HCT116 (cell line): ENCODE measurements around the gene PRCC.
"Not testable (repeated sequence)": the region's sequence is repeated elsewhere in the genome, so short reads cannot be mapped to it uniquely, and the experiment has no call there.

Experiments
- CTCF ChIP-seq, 3 experiments: fragments of 200-600 bp in 1 of 3; sonication (generic) in 1 of 3; IDR thresholded peaks in 2 of 3; conservative IDR thresholded peaks in 1 of 3; 2 replicates each; pipeline ENCODE4 v1.5.1; 2012 to 2017; ENCODE audit warnings: low read depth in 2 of 3, low read length in 2 of 3, antibody characterized with exemption in 1 of 3, borderline replicate concordance in 1 of 3, control low read depth in 1 of 3, mild to moderate bottlenecking in 1 of 3, mixed read lengths in 1 of 3, mixed run types in 1 of 3, moderate library complexity in 1 of 3; ENCODE audit not compliant: insufficient read depth in 1 of 3
- POLR2AphosphoS5 ChIP-seq: IDR thresholded peaks from 2 replicates; pipeline ENCODE4 v1.6.1; 2011; ENCODE audit warnings: mild to moderate bottlenecking, low read depth, low read length, moderate library complexity
- RAD21 ChIP-seq: IDR thresholded peaks from 2 replicates; pipeline ENCODE4 v1.6.1; 2012; ENCODE audit warnings: low read depth, mild to moderate bottlenecking

GRCh38 chr1:156757572-156758253 lies 9.6 kb upstream of the PRCC start:
- not testable (repeated sequence) for TF ChIP-seq RAD21; CTCF (IDR thresholded peaks at IDR 0.05 in 2 of 3, conservative IDR thresholded peaks at IDR 0.05 in 1 of 3; ENCODE audit: borderline replicate concordance in 1 of 3, insufficient read depth in 1 of 3, low read depth in 2 of 3, low read length in 2 of 3); POLR2AphosphoS5
